GM23338 (cell line): ENCODE results near the gene DYNLT3. TPM values are rescaled to one million over a fixed set of nuclear protein-coding genes. Genes with fewer than 3 reads are reported as not detected.

Source experiments
- ATAC-seq: fragments of 200-7000 bp; cut with Tn5 transposase; 3 replicates; pipeline ENCODE4 v1.9.1; 2020
- DNase-seq: peaks from one replicate; pipeline ENCODE4 v3.0.0-alpha.2; 2015; ENCODE audit warnings: low spot score
- H2AFZ ChIP-seq: fragments of 200-600 bp; sonication (generic); 2 replicates; pipeline ENCODE4 v1.8.0; 2016; ENCODE audit warnings: antibody characterized with exemption, mild to moderate bottlenecking, moderate library complexity
- H3F3A ChIP-seq: fragments of 200-600 bp; sonication (generic); replicated peaks from 2 replicates; pipeline ENCODE4 v1.8.0; 2017; ENCODE audit warnings: antibody characterized with exemption, mixed run types, low read depth
- H3K27ac ChIP-seq: fragments of 200-600 bp; sonication (generic); 2 replicates; pipeline ENCODE4 v1.6.1; 2016; ENCODE audit warnings: low read depth
- H3K27me3 ChIP-seq: fragments of 200-600 bp; sonication (generic); 2 replicates; pipeline ENCODE4 v1.8.0; 2016; ENCODE audit warnings: mild to moderate bottlenecking, mixed run types, moderate library complexity; ENCODE audit not compliant: insufficient read depth
- H3K36me3 ChIP-seq: fragments of 200-600 bp; sonication (generic); 2 replicates; pipeline ENCODE4 v1.8.0; 2016; ENCODE audit warnings: mild to moderate bottlenecking; ENCODE audit not compliant: insufficient read depth
- H3K4me1 ChIP-seq: fragments of 200-600 bp; sonication (generic); 2 replicates; pipeline ENCODE4 v1.8.0; 2016; ENCODE audit warnings: mild to moderate bottlenecking, moderate library complexity; ENCODE audit not compliant: insufficient read depth
- H3K4me2 ChIP-seq: fragments of 200-600 bp; sonication (generic); 2 replicates; pipeline ENCODE4 v1.7.1; 2017; ENCODE audit warnings: mixed run types
- H3K4me3 ChIP-seq: fragments of 200-600 bp; sonication (generic); 2 replicates; pipeline ENCODE4 v1.6.1; 2016; ENCODE audit warnings: mixed run types
- H3K79me2 ChIP-seq: fragments of 200-600 bp; sonication (generic); replicated peaks from 2 replicates; pipeline ENCODE4 v1.8.0; 2017; ENCODE audit warnings: mild to moderate bottlenecking; ENCODE audit not compliant: insufficient read depth
- H3K9me2 ChIP-seq: fragments of 200-600 bp; sonication (generic); 2 replicates; pipeline ENCODE4 v1.8.0; 2017; ENCODE audit not compliant: insufficient read depth
- H4K20me1 ChIP-seq: fragments of 200-600 bp; sonication (generic); replicated peaks from 2 replicates; pipeline ENCODE4 v1.8.0; 2017; ENCODE audit warnings: mild to moderate bottlenecking; ENCODE audit not compliant: insufficient read depth
- H3K27ac Mint-ChIP-seq: 2 replicates; pipeline ENCODE4 v1.8.0; 2020; ENCODE audit warnings: inconsistent platforms, mild to moderate bottlenecking, moderate library complexity, mixed read lengths
- H3K27me3 Mint-ChIP-seq: 3 replicates; pipeline ENCODE4 v1.8.0; 2022; ENCODE audit warnings: low read depth, mild to moderate bottlenecking, moderate library complexity, mixed read lengths, inconsistent platforms; ENCODE audit not compliant: insufficient read depth, poor library complexity
- H3K36me3 Mint-ChIP-seq: 3 replicates; pipeline ENCODE4 v1.8.0; 2021; ENCODE audit warnings: low read depth, mild to moderate bottlenecking, inconsistent platforms, moderate library complexity, mixed read lengths
- H3K4me1 Mint-ChIP-seq: 3 replicates; pipeline ENCODE4 v1.8.0; 2020; ENCODE audit warnings: mild to moderate bottlenecking, inconsistent platforms, mixed read lengths
- H3K4me3 Mint-ChIP-seq: 3 replicates; pipeline ENCODE4 v1.8.0; 2021; ENCODE audit warnings: moderate library complexity, mild to moderate bottlenecking, inconsistent platforms, mixed read lengths
- H3K9me3 Mint-ChIP-seq: 3 replicates; pipeline ENCODE4 v1.8.0; 2020; ENCODE audit warnings: moderate library complexity, mild to moderate bottlenecking, inconsistent platforms, mixed read lengths
- EZH2 ChIP-seq: fragments of 200-600 bp; sonication (generic); IDR thresholded peaks from one replicate; pipeline ENCODE4 v1.8.0; 2017; ENCODE audit warnings: antibody characterized with exemption, mild to moderate bottlenecking, low read depth; ENCODE audit not compliant: unreplicated experiment
- polyA plus RNA-seq: library from polyadenylated mRNA; unstranded; fragments of >200 nt; fragmentation: Nextera tagmentation; extraction: Ambion mirVana; gene quantifications from 2 replicates; pipeline ENCODE4 v1.2.1, GENCODE V29; 2016
- total RNA-seq: library from RNA; depleted of rRNA; stranded (reverse); fragments of >200 nt; shearing (Covaris generic); gene quantifications from 2 replicates; pipeline ENCODE4 v1.2.3, GENCODE V29; 2014
- TF ChIP-seq, protein P1 (sequence below): fragments of 250-450 bp; sonication (Bioruptor Pico); IDR thresholded peaks from 2 replicates; pipeline ENCODE4 v1.5.0; 2020; ENCODE audit warnings: mild to moderate bottlenecking, moderate library complexity
- TF ChIP-seq, protein P2 (sequence below), 2 experiments: fragments of 200-600 bp in 1 of 2; sonication (generic) in 1 of 2; conservative IDR thresholded peaks; 2 replicates each; pipeline versions ENCODE4 v1.5.1 to v1.6.1; 2016 to 2017; ENCODE audit warnings: antibody characterized with exemption in 2 of 2, low read depth in 2 of 2, mild to moderate bottlenecking in 2 of 2, moderate library complexity in 1 of 2
- TF ChIP-seq, protein P3 (sequence below): IDR thresholded peaks from one replicate; pipeline ENCODE4 v1.6.1; 2018; ENCODE audit warnings: antibody characterized with exemption; ENCODE audit not compliant: unreplicated experiment

Gene DYNLT3
- total and polyA plus RNA-seq, 2 experiments from 2014 or later = 6.5 to 8.1 TPM

DNA sequence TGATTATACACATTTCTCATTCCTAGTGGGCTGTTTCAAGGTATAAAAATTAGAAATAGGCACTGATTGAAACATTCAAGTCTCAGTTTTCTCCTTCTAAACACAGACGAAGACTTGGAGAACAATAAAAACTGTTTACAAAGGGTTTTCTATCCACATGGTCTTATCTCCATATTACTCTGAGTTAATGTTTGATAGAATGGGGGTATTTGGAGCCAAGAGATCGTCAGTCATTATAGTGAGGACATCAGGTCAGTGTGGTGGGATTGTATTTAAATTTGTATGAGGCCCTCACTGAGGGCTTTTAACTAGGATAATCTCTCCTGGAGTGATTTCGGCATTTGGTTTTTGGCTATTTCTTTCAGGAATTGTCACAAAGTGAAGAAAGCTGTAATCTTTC lies 16.4 kb upstream of the DYNLT3 start:
- no peaks in the 10 kb centered on the region for H3K27me3 Mint-ChIP-seq
- H3K36me3 Mint-ChIP-seq = 0 out of 3 replicates have a peak, but pooled peaks cover 3% of the 10 kb centered on the region
- Histone ChIP-seq H3K36me3 (no peaks in the 10 kb centered on the region), H3K4me1 (no peaks in the 10 kb centered on the region), H3K27me3 (no peaks in the 10 kb centered on the region), H4K20me1 (no peaks in the 10 kb centered on the region), H3K4me2 (no peak overlapping the region), H3K79me2 (no peaks in the 10 kb centered on the region), H3K4me3 (no peak overlapping the region), H2AFZ (no peak overlapping the region), H3K9me2 (no peaks in the 10 kb centered on the region), H3K27ac (no peak overlapping the region), H3F3A (no peaks in the 10 kb centered on the region)
- no peak for DNase-seq
- ATAC-seq = no peak
- TF ChIP-seq, protein P1, sequence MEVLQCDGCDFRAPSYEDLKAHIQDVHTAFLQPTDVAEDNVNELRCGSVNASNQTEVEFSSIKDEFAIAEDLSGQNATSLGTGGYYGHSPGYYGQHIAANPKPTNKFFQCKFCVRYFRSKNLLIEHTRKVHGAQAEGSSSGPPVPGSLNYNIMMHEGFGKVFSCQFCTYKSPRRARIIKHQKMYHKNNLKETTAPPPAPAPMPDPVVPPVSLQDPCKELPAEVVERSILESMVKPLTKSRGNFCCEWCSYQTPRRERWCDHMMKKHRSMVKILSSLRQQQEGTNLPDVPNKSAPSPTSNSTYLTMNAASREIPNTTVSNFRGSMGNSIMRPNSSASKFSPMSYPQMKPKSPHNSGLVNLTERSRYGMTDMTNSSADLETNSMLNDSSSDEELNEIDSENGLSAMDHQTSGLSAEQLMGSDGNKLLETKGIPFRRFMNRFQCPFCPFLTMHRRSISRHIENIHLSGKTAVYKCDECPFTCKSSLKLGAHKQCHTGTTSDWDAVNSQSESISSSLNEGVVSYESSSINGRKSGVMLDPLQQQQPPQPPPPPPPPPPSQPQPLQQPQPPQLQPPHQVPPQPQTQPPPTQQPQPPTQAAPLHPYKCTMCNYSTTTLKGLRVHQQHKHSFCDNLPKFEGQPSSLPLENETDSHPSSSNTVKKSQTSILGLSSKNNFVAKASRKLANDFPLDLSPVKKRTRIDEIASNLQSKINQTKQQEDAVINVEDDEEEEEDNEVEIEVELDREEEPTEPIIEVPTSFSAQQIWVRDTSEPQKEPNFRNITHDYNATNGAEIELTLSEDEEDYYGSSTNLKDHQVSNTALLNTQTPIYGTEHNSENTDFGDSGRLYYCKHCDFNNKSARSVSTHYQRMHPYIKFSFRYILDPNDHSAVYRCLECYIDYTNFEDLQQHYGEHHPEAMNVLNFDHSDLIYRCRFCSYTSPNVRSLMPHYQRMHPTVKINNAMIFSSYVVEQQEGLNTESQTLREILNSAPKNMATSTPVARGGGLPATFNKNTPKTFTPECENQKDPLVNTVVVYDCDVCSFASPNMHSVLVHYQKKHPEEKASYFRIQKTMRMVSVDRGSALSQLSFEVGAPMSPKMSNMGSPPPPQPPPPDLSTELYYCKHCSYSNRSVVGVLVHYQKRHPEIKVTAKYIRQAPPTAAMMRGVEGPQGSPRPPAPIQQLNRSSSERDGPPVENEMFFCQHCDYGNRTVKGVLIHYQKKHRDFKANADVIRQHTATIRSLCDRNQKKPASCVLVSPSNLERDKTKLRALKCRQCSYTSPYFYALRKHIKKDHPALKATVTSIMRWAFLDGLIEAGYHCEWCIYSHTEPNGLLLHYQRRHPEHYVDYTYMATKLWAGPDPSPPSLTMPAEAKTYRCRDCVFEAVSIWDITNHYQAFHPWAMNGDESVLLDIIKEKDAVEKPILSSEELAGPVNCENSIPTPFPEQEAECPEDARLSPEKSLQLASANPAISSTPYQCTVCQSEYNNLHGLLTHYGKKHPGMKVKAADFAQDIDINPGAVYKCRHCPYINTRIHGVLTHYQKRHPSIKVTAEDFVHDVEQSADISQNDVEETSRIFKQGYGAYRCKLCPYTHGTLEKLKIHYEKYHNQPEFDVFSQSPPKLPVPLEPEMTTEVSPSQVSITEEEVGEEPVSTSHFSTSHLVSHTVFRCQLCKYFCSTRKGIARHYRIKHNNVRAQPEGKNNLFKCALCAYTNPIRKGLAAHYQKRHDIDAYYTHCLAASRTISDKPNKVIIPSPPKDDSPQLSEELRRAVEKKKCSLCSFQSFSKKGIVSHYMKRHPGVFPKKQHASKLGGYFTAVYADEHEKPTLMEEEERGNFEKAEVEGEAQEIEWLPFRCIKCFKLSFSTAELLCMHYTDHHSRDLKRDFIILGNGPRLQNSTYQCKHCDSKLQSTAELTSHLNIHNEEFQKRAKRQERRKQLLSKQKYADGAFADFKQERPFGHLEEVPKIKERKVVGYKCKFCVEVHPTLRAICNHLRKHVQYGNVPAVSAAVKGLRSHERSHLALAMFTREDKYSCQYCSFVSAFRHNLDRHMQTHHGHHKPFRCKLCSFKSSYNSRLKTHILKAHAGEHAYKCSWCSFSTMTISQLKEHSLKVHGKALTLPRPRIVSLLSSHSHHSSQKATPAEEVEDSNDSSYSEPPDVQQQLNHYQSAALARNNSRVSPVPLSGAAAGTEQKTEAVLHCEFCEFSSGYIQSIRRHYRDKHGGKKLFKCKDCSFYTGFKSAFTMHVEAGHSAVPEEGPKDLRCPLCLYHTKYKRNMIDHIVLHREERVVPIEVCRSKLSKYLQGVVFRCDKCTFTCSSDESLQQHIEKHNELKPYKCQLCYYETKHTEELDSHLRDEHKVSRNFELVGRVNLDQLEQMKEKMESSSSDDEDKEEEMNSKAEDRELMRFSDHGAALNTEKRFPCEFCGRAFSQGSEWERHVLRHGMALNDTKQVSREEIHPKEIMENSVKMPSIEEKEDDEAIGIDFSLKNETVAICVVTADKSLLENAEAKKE (CRISPR knock-in tag) = no peak
- TF ChIP-seq, protein P2, sequence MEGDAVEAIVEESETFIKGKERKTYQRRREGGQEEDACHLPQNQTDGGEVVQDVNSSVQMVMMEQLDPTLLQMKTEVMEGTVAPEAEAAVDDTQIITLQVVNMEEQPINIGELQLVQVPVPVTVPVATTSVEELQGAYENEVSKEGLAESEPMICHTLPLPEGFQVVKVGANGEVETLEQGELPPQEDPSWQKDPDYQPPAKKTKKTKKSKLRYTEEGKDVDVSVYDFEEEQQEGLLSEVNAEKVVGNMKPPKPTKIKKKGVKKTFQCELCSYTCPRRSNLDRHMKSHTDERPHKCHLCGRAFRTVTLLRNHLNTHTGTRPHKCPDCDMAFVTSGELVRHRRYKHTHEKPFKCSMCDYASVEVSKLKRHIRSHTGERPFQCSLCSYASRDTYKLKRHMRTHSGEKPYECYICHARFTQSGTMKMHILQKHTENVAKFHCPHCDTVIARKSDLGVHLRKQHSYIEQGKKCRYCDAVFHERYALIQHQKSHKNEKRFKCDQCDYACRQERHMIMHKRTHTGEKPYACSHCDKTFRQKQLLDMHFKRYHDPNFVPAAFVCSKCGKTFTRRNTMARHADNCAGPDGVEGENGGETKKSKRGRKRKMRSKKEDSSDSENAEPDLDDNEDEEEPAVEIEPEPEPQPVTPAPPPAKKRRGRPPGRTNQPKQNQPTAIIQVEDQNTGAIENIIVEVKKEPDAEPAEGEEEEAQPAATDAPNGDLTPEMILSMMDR (conservative IDR thresholded peaks at IDR 0.05; ENCODE audit: low read depth in 2 of 2) = no peak
- TF ChIP-seq, protein P3, sequence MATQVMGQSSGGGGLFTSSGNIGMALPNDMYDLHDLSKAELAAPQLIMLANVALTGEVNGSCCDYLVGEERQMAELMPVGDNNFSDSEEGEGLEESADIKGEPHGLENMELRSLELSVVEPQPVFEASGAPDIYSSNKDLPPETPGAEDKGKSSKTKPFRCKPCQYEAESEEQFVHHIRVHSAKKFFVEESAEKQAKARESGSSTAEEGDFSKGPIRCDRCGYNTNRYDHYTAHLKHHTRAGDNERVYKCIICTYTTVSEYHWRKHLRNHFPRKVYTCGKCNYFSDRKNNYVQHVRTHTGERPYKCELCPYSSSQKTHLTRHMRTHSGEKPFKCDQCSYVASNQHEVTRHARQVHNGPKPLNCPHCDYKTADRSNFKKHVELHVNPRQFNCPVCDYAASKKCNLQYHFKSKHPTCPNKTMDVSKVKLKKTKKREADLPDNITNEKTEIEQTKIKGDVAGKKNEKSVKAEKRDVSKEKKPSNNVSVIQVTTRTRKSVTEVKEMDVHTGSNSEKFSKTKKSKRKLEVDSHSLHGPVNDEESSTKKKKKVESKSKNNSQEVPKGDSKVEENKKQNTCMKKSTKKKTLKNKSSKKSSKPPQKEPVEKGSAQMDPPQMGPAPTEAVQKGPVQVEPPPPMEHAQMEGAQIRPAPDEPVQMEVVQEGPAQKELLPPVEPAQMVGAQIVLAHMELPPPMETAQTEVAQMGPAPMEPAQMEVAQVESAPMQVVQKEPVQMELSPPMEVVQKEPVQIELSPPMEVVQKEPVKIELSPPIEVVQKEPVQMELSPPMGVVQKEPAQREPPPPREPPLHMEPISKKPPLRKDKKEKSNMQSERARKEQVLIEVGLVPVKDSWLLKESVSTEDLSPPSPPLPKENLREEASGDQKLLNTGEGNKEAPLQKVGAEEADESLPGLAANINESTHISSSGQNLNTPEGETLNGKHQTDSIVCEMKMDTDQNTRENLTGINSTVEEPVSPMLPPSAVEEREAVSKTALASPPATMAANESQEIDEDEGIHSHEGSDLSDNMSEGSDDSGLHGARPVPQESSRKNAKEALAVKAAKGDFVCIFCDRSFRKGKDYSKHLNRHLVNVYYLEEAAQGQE = no peak
- no peak for TF ChIP-seq EZH2
- H3K27ac Mint-ChIP-seq = no peak overlapping the region
- no peak overlapping the region for H3K4me3 Mint-ChIP-seq
- H3K9me3 Mint-ChIP-seq = peaks cover 4% of the 10 kb centered on the region; the same call in 1 of the 3 replicates
- 0 out of 3 replicates have a peak, but pooled peaks cover 2% of the 10 kb centered on the region for H3K4me1 Mint-ChIP-seq
